DOHH2 (cell line): ENCODE results near the gene BHLHE23.

Experiments used
- H3F3A ChIP-seq: fragments of 200-600 bp; sonication (generic), shearing (Covaris generic); 2 replicates; pipeline ENCODE4 v1.6.0; 2016; ENCODE audit warnings: antibody characterized with exemption, mild to moderate bottlenecking; ENCODE audit not compliant: control insufficient read depth, insufficient read depth
- H3K27ac ChIP-seq: fragments of 200-600 bp; sonication (generic); 2 replicates; pipeline ENCODE4 v1.5.1; 2014; ENCODE audit warnings: low read depth, mild to moderate bottlenecking, low read length, moderate library complexity
- H3K27me3 ChIP-seq: fragments of 200-600 bp; sonication (generic); 2 replicates; pipeline ENCODE4 v1.6.1; 2014; ENCODE audit warnings: mild to moderate bottlenecking, low read length, mixed read lengths; ENCODE audit not compliant: control insufficient read depth
- H3K36me3 ChIP-seq: fragments of 200-600 bp; sonication (generic); 2 replicates; pipeline ENCODE4 v1.6.1; 2014; ENCODE audit warnings: mild to moderate bottlenecking, low read length, moderate library complexity, mixed read lengths; ENCODE audit not compliant: control insufficient read depth
- H3K4me1 ChIP-seq: fragments of 200-600 bp; sonication (generic); 2 replicates; pipeline ENCODE4 v1.6.1; 2014; ENCODE audit warnings: mild to moderate bottlenecking, low read length, mixed read lengths; ENCODE audit not compliant: control insufficient read depth
- H3K4me2 ChIP-seq: fragments of 200-600 bp; sonication (generic); 2 replicates; pipeline ENCODE4 v1.6.0; 2014; ENCODE audit warnings: mild to moderate bottlenecking, low read length, moderate library complexity
- H3K4me3 ChIP-seq: fragments of 200-600 bp; sonication (generic); 2 replicates; pipeline ENCODE4 v1.5.1; 2014; ENCODE audit warnings: mild to moderate bottlenecking, low read length, mixed read lengths
- H3K79me2 ChIP-seq: fragments of 200-600 bp; sonication (generic); 2 replicates; pipeline ENCODE4 v1.6.1; 2014; ENCODE audit warnings: mild to moderate bottlenecking, low read length, mixed read lengths; ENCODE audit not compliant: control insufficient read depth
- H3K9me2 ChIP-seq: fragments of 200-600 bp; sonication (generic); replicated peaks from 2 replicates; pipeline ENCODE4 v1.6.1; 2014; ENCODE audit warnings: mild to moderate bottlenecking, low read length, mixed read lengths; ENCODE audit not compliant: control insufficient read depth
- H3K9me3 ChIP-seq: fragments of 200-600 bp; sonication (generic); 2 replicates; pipeline ENCODE4 v1.6.1; 2014; ENCODE audit warnings: antibody characterized with exemption, low read length, mixed read lengths; ENCODE audit not compliant: control insufficient read depth, insufficient read depth
- H4K20me1 ChIP-seq: fragments of 200-600 bp; sonication (generic); 2 replicates; pipeline ENCODE4 v1.6.0; 2014; ENCODE audit warnings: low read depth, mild to moderate bottlenecking, antibody characterized with exemption, low read length, moderate library complexity; ENCODE audit not compliant: control insufficient read depth, insufficient read depth
- CTCF ChIP-seq: fragments of 200-600 bp; sonication (generic); IDR thresholded peaks from one replicate; pipeline ENCODE4 v1.5.1; 2014; ENCODE audit warnings: antibody characterized with exemption, mild to moderate bottlenecking, low read depth, low read length; ENCODE audit not compliant: poor library complexity, severe bottlenecking
- EZH2phosphoT487 ChIP-seq: fragments of 200-600 bp; sonication (generic); IDR thresholded peaks from 2 replicates; pipeline ENCODE4 v1.6.1; 2017; ENCODE audit warnings: borderline replicate concordance, mild to moderate bottlenecking, antibody characterized with exemption, low read length, moderate library complexity, mixed read lengths

The BHLHE23 gene

GRCh38 chr20:62980380-62980960, 26.3 kb downstream of the BHLHE23 start:
- Histone ChIP-seq H3K36me3 (no peaks in the 10 kb centered on the region), H3K4me2 (0 out of 2 replicates have a peak overlapping the region, but pooled peaks have one; percentile 10), H3K9me2 (no peaks in the 10 kb centered on the region), H4K20me1 (no peaks in the 10 kb centered on the region), H3K79me2 (no peaks in the 10 kb centered on the region), H3K4me1 (peaks cover 68% of the 10 kb centered on the region), H3K27me3 (peaks cover 52% of the 10 kb centered on the region), H3K4me3 (no peak overlapping the region), H3K9me3 (no peaks in the 10 kb centered on the region), H3K27ac (no peak overlapping the region), H3F3A (no peaks in the 10 kb centered on the region)
- TF ChIP-seq CTCF (no peak), EZH2phosphoT487 (peak; percentile 38; the same call in 1 of the 2 replicates)

- H3K79me2 ChIP-seq, result no peaks in the 10 kb centered on the region
- H3K27ac ChIP-seq, result no peak overlapping the region
- H3K4me2 ChIP-seq, result 0 out of 2 replicates have a peak overlapping the region, but pooled peaks have one; percentile 10
- no peaks in the 10 kb centered on the region for H3K9me3 ChIP-seq
- H3K36me3 ChIP-seq, result no peaks in the 10 kb centered on the region
- H4K20me1 ChIP-seq, result no peaks in the 10 kb centered on the region
- peaks cover 68% of the 10 kb centered on the region for H3K4me1 ChIP-seq
- TF ChIP-seq EZH2phosphoT487, result peak; percentile 68; the same call in 1 of the 2 replicates
- no peak for TF ChIP-seq CTCF
- H3K4me3 ChIP-seq, result no peak overlapping the region
- H3K9me2 ChIP-seq, result no peaks in the 10 kb centered on the region
- H3K27me3 ChIP-seq, result peaks cover 56% of the 10 kb centered on the region
- no peaks in the 10 kb centered on the region for H3F3A ChIP-seq
Measured at GRCh38 chr20:62979876-62980373, 26.8 kb downstream of the BHLHE23 start.

GRCh38 chr20:62979310-62979709, 27.5 kb downstream of the BHLHE23 start:
- Histone ChIP-seq H3K27me3 (peaks cover 59% of the 10 kb centered on the region), H3K4me1 (peaks cover 68% of the 10 kb centered on the region), H4K20me1 (no peaks in the 10 kb centered on the region), H3K36me3 (no peaks in the 10 kb centered on the region), H3K9me2 (no peaks in the 10 kb centered on the region), H3K4me2 (no peak overlapping the region), H3F3A (no peaks in the 10 kb centered on the region), H3K4me3 (no peak overlapping the region), H3K9me3 (no peaks in the 10 kb centered on the region), H3K27ac (no peak overlapping the region), H3K79me2 (no peaks in the 10 kb centered on the region)
- TF ChIP-seq CTCF (no peak), EZH2phosphoT487 (no peak)
